GM19372 (cell line): ENCODE measurements around the gene PIGBOS1.

ENCODE experiments used
- ATAC-seq: cut with Tn5 transposase; IDR thresholded peaks from one replicate; pipeline ENCODE4 v1.9.1; 2021; ENCODE audit warnings: mild to moderate bottlenecking, low read depth, moderate library complexity; ENCODE audit not compliant: unreplicated experiment

The PIGBOS1 gene, protein sequence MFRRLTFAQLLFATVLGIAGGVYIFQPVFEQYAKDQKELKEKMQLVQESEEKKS

DNA sequence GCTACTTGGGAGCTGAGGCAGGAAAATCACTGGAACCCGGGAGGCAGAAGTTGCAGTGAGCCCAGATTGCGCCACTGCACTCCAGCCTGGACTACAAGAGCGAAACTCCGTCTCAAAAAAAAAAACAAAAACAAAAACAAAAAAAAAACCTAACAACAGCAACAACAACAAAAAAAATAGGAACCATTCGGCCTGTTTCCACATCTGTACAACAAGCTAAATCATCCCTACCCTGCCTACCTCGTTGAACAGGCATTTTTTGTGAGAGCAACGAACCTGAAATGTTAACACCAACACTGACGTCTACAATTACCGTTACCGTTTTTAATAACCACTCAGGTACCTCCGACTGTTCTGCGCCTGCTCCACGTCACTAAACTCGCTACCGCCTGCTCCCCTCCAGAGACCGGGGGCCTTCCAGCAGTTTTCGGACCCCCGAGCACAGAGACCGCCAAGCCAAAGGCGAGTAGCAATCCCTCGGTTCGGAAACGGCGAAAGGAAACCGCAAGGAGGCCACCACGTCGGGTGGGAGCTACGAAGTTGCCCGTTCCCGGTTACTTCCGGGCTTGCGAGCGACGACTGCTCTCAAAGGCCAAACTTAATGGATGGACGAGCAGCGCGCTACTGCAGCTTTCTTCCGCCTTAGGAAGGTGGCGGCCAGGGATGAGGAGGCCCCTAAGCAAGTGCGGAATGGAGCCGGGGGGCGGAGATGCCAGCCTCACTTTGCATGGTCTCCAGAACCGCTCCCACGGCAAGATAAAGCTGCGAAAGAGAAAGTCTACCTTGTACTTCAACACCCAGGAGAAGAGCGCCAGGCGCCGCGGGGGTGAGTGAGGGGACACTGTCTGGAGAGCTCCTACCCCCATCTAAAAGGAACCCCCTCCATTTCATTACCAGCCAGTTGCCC, at the start of gene PIGBOS1, which contains the start of gene PIGB:
TSS of gene PIGBOS1 (minus strand) at position 536 of the 907 bp plus-strand sequence. CDS start 1,331 bp downstream, outside the sequence.
TSS of gene PIGB (plus strand) at position 635 of the 907 bp plus-strand sequence. CDS start at position 664, 29 bp downstream.
- peak; percentile 89 for ATAC-seq

DNA sequence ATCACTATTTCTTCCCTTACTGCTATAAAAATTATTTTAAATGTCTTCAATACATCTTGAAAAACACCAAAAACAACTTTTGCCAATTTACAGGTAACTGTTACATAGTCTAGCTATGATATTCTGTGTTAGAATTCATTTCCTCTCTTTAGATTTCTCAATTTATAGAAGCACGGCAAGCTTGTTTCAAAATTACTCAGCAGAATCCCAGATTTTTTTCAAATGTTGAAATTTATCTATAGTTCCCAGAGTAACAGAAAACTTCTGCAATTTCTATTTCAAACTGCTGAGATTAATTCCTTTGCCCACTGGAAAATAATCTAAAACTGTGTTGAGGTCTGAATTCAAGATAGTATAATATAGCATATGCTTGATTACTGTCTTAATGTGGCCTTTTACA, 48.1 kb upstream of the PIGBOS1 start:
- ATAC-seq, result no peak

DNA sequence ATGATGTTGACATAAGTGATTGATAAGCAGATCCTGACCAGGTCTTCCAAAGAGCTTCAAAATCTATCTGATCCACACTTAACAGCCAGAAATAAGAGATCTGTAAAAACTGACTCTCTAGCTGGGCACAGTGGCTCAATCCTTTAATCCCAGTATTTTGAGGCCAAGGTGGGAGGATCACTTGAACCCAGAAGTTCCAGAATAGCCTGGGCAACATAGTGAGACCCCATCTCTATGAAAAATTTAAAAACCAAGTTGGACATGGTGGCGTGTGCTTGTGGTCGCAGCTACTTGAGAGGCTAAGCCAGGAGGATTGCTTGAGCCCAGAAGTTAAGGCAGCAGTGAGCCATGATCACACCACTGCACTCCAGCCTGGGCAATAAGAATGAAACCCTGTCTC, 43.7 kb upstream of the PIGBOS1 start:
- no peak for ATAC-seq

DNA sequence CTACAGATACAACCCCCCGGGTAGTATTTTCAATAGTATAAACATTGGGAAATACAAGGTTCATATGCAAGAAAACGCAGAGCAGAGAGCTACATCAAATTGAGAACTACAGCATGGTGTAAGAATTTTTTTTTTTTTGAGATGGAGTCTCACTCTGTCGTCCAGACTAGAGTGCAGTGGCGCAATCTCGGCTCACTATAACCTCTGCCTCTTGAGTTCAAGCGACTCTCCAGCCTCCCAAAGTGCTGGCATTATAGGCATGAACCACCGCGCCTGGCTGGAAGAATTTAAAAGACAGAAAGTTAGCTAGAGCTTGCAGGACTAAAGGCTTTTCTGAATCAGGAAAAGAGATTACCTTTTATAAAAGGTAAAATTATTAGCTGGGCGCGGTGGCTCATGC, 42.1 kb upstream of the PIGBOS1 start:
- ATAC-seq, result no peak

DNA sequence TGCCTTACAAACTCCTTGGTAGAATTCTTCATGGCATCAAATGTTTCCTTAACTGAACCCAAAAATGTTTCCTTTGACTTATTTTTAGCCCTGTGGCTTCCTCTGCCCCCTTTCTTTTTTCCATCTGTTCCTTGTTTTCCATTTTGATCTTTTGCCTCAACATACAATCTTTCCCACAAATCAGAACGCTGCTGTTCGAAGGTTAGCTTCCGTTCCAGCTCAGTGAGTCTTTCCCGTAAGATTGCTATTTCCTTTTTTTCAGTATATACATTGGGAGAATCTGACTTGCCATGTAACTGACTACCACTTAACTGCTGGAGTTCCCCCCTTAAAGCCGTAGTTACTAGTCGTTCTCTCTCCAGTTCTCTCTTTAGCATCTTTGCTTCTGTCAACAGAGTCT, 41.3 kb upstream of the PIGBOS1 start:
- ATAC-seq, result no peak

DNA sequence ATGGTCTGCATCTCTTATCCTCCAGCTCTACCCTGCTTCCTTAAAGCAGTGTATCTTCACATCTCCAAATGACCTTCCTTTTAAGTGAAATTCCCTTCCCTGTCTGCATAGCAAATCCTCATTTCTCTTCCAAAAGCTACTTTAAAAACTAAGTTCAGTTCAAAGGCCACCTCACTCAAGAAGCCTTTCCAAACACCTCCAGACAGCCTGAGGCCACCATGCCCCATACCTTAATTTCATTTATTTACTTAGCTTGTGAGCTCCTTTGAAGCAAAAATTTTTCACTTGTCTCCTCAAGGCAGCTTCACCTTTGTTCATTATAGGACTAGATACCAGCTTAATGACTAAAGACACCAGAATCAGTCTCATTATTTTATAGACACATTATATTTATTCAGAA, 39.5 kb upstream of the PIGBOS1 start:
- ATAC-seq, result no peak

DNA sequence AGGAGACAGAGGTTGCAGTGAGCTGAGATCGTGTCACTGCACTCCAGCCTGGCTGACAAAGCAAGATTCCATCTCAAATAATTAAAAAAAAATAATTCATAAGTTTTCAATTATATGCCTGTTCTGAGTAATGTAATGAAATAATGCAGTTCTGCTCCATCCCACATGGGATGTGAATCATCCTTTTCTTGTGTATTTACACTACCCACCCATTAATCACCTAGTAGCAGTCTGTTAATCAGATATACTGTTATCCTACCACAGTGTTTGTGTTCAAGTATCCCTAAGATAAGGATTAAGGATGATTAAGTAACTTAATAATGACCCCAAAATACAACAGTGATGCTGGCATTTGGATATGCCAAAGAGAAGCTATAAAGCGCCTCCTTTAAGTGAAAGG, 38.9 kb upstream of the PIGBOS1 start:
- ATAC-seq, result no peak

DNA sequence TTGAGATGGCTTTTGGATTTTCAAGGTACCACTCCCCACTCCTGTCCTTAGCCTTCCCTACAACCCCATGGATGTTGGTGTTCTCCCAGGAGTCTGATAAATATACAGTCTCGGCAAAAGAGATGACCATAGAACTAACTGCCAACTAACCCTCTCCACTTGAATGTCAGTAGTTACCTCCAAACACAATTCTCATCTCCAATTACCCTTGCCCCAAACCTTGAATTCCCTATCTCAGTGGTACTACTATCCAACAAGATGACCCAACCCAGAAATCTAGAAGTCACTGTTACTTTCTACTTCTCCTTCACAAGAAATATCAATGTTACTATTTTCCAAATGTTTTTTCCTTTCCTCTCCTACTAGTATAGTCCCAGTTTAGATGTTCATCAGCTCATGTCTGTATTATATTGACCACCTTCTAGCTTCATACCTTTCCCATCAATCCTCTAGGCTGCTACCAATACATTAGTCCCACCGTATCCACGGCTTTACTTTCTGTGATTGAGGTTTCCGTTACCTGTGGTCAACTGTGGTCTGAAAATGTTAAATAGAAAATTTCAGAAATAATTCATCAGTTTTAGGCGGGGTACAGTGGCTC, 38.2 kb upstream of the PIGBOS1 start:
- ATAC-seq, result no peak

DNA sequence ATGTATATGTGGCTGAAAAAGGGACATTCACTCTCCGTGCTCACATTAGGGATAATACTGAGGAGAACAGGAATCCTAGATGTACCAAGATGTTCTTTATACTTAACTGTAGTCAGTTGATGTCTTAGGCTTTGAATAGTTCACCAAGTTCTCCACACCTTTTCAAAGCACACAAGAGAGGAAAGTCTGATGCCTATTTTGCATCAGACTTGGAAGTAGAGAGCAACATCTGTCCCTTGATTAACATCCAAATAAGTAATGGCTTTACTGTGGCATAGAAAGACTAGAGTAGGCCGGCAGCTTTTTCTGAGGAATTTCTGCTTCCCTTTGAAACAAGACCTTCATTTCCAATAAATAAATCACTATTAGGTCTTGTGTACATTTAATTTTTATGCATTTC, 34.1 kb upstream of the PIGBOS1 start:
- no peak for ATAC-seq

DNA sequence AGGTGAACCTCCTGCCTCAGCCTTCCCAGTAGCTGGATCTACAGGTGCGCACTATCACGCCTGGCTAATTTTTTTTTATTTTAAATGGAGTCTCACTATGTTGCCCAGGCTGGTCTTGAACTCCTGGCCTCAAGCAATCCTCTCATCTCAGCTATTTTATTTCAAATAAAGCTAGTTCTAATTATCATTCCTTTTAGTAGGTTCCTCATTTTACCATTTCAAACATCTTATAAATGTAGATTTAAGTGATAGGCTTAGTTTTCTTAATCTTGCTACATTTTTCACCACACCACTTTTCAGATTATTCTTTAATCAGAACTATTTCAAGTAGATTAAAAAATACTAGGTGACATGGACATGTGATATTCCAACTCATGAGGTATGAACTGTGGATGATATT, 30.4 kb upstream of the PIGBOS1 start:
- ATAC-seq, result no peak

DNA sequence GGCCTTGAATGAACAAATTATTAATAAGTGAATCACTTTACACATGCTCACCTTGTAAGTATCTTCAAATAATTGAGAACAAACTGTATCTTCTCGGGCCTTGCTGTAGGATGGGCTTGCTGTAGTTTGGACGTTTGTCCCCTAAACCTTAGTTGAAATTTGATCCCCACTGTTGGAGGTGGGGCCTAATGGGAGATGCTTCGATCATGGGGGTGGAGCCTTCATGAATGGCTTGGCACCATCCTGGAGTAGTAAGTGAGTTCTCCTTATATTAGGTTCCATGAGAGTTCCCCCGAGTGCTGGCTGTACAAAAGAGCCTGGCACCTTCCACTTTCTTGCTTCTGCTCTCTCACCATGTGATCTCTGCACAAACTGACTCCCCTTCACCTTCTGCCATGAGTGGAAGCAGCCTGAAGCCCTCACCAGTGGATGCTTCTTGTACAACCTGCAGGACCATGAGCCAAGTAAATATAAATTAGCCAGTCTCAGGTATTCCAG, 29.4 kb upstream of the PIGBOS1 start:
- no peak for ATAC-seq

DNA sequence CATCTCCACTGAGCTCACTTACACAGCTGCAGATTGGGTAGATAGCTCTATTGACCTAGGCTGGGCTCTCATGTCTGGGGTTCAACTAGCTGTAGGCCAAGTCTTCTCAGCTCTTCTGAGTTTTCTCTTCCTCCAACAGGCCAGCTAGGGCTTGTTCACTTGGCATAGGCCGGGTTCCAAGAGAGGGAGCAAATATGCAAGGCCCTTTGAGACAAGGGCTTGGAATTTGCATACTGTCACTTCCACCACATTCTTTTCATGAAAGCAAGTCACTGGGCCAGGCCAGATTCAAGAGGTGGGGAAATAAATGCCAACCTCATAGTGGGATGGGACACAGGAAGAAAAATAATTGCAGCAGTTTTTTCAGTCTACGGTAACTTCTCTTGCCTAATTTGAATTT, 25.3 kb upstream of the PIGBOS1 start:
- no peak for ATAC-seq

DNA sequence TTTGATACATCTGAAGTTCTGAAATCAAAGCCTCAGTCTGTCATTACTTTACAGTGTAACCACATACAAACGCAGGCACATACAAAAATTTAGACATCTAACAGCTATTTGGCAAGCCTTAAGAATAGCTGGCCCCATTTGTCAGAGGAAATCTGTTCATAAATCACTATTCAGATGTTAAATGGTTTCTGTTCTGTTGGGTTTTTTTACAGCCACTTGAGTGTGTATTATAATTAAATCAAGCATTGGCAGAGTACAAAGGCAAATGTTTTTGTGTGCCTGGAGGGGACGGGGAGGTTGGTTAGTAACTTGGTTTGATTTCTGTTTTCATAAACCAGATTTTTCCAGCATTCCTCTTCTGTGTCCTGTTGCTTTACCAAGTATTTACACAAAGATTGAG, 24.2 kb upstream of the PIGBOS1 start:
- no peak for ATAC-seq

DNA sequence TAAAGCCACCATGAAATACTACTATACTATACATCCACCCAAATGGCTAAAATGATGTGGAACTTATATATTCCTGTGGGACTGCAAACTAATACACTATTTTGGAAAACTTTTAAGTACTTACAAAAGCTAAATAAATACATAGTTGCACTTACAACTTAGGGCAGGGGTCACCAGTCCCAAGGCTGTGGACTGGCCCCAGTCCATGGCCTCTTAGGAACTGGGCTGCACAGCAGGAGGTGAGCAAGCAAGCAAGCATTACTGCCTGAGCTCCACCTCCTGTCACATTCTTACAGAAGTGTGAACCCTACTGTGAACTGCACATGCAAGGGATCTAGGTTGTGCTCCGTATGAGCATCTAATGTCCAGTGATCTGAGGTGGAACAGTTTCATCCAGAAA, 18.2 kb upstream of the PIGBOS1 start:
- ATAC-seq, result no peak

DNA sequence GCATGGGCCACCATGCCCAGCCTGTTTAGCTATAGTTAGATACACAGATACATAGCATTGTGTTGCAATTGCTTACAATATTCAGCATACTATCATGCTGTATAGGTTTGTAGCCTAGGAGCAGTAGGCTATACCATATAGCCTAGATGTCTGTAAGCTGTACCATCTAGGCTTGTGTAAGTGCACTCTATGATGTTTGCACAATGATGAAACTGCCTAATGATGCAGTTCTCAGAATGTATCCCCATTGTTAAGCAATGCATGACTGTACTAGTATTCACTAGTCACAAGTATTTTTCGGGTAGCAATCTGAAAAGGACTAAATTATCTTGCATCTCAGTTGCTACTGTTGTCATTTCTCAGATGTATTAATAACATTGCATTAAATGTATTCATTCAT, 16.1 kb upstream of the PIGBOS1 start:
- ATAC-seq, result no peak

DNA sequence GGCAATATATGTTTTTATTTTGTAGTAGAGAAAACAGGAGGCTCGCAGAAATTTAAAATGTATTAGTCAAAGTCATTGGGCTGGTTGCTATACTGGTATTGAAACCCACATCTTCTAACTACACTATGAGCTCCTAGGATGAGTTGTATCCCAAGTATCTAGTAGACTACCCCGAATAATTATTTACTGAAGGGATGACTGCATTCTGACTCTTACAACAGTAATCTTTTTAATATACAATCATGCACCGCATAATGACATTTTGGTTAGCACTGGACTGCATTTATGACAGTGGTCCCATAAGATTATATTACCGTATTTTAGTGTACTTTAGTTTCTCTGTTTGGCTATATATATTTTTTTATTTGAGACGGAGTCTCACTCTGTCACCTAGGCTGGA, 15.4 kb upstream of the PIGBOS1 start:
- no peak for ATAC-seq

DNA sequence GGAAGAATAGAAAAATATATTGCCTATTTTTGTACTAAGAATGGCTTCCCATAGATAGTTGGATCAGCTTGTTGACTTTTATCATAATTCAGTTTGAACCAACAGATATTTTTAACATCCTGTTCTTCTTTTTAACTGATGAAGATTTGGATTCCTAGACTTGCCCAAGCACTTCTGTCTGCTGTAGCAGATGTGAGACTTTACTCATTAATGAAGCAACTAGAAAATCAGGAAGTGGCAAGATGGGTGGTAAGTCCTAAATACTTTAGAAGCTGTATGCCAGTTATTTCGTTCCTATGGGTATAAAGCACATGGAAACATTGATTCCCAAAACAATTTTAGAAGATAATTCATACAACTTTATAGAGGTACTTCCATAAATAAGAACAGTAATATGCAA, 8.5 kb upstream of the PIGBOS1 start:
- no peak for ATAC-seq

DNA sequence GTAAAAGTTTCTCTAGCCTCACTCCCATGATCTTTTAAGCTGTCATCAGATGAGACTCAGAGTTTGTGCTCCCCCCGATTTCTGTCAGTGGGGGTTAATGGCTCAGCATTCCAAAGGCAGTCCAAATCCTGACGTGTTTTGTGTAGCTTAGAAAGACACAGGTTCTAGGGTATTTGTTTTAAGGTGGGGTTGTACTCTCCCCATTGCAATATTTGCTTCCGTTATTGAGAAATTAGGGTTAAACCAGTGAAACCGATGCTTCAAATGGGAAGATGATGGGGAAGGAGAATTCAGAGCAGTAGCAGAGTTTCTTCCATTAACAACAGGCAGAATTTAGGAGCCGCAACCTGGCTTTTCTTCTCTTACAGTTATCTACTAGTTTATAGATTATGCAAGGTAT, 3.5 kb upstream of the PIGBOS1 start:
- ATAC-seq, result no peak

DNA sequence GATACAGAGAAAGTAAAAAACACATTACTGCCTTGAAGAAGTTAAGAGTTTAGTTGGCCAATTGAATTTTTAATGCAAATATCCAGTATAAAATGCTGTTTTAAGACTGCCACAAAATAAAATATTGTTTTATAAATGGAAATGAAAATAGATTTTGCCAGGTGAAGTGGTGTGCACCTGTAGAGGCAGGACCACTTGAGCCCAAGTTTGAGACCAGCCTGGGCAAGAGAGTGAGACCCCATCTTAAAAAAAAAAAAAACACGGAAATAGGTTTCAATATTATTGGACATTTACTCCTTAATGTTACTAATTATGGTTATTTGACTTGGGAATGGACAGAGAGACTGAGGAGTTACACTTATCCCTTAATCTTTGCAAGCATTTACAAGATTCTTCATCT, 2.0 kb upstream of the PIGBOS1 start:
- no peak for ATAC-seq

DNA sequence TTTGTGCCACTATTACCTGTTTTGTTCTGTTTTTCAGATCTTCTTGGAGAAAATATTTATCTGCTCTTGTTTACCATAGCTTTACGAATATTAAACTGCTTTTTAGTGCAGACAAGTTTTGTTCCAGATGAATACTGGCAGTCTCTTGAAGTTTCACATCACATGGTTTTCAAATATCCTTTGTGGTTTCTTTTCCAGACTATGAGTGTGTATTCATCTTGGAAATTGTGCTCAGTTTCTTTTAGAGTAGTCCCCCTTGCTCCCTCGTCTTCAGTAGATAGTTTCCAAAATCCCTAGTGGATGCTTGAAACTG, 1.3 kb upstream of the PIGBOS1 start:
- no peak for ATAC-seq

DNA sequence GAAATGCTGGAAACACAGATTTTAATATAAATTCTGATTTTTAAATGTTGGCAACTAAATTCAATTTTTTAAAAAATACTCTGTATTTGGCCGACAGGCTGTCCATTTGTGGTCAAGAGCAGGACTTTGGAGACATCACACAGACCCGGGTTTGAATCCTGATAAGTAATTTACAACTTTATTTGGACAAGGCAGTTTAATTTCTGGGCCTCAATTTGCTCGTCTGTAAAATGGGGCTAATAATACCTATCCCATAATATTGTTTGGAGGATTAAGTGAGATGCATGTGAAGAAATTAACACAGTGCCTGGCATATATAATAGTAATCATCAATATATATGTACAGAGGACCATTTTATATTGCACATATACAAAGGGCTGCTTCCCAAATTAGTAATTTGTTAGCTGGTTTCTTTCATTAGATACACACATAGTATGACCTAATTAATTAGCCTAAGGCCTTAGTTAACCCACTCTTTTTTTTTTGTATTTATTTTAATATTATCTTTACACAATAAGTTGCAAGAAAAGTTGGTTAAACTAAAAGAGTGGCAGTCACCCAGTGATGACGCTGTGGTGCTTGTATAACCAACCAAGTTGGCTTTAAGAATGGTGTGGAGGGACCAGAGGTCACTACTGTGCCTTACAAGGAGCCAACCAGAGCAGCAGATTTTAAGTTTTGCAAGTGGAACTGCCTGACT, 764 bp upstream of the PIGBOS1 start:
- no peak for ATAC-seq
